NCI-H146 (cell line): ENCODE data around the gene F13B.
"Not testable (repeated sequence)": the region's sequence is repeated elsewhere in the genome, so short reads cannot be mapped to it uniquely, and the experiment has no call there.

Experiments used
- DNase-seq: peaks from one replicate; lab custom pipeline; 2025; lab: John Stamatoyannopoulos, UW

F13B gene

GRCh38 chr1:197066719-197067456, at the start of gene F13B:
Gene F13B (minus strand): TSS chr1:197067260. CDS start chr1:197067223, 37 bp downstream.
- DNase-seq = no peak

- no peak for DNase-seq
Observed at GRCh38 chr1:197116156-197116555, 49.1 kb upstream of the F13B start.

- DNase-seq = no peak
Observed at GRCh38 chr1:197106869-197107268, 39.8 kb upstream of the F13B start.

GRCh38 chr1:197103300-197103699, 36.2 kb upstream of the F13B start:
- no peak for DNase-seq

- no peak for DNase-seq
Observed at GRCh38 chr1:197101978-197102377, 34.9 kb upstream of the F13B start.

- DNase-seq = no peak
Observed at GRCh38 chr1:197100677-197101076, 33.6 kb upstream of the F13B start.

- no peak for DNase-seq
Observed at GRCh38 chr1:197099444-197099843, 32.4 kb upstream of the F13B start.

- DNase-seq = not testable (repeated sequence)
Observed at GRCh38 chr1:197096971-197097370, 29.9 kb upstream of the F13B start.

GRCh38 chr1:197096137-197096536, 29.1 kb upstream of the F13B start:
- no peak for DNase-seq

GRCh38 chr1:197093226-197093885, 26.3 kb upstream of the F13B start:
- DNase-seq = no peak

GRCh38 chr1:197092491-197093023, 25.5 kb upstream of the F13B start:
- no peak for DNase-seq

GRCh38 chr1:197083474-197083873, 16.4 kb upstream of the F13B start:
- DNase-seq = no peak

GRCh38 chr1:197081117-197081753, 14.2 kb upstream of the F13B start:
- no peak for DNase-seq

GRCh38 chr1:197080323-197080722, 13.3 kb upstream of the F13B start:
- no peak for DNase-seq

- DNase-seq = no peak
Observed at GRCh38 chr1:197076585-197076984, 9.5 kb upstream of the F13B start.

- DNase-seq = no peak
Observed at GRCh38 chr1:197073978-197074377, 6.9 kb upstream of the F13B start.

- no peak for DNase-seq
Observed at GRCh38 chr1:197067457-197067818, 378 bp upstream of the F13B start.

- no peak for DNase-seq
Observed at GRCh38 chr1:197066277-197066676, 783 bp downstream of the F13B start.

- no peak for DNase-seq
Observed at GRCh38 chr1:197065559-197065958, 1.5 kb downstream of the F13B start.

GRCh38 chr1:197063212-197063611, 3.8 kb downstream of the F13B start:
- no peak for DNase-seq

GRCh38 chr1:197062692-197063091, 4.4 kb downstream of the F13B start:
- no peak for DNase-seq

GRCh38 chr1:197049100-197049499, 18.0 kb downstream of the F13B start:
- no peak for DNase-seq
